ENCODE results near the gene CCDC158.

The CCDC158 gene

GRCh38 chr4:76270244-76271175 is 150.4 kb downstream of the CCDC158 start:
- Histone ChIP-seq H3K9me3 (ENCODE audit: control insufficient read depth, low read length) (no peaks in the 10 kb centered on the region), H3K27ac (no peak overlapping the region), H3K36me3 (ENCODE audit: control insufficient read depth, insufficient read depth, low read length) (no peaks in the 10 kb centered on the region), H3K4me1 (no peaks in the 10 kb centered on the region), H3K27me3 (ENCODE audit: control insufficient read depth, insufficient read depth, low read length) (no peaks in the 10 kb centered on the region), H3K79me2 (no peaks in the 10 kb centered on the region), H3K4me3 (ENCODE audit: low read depth, low read length) (no peak overlapping the region), H3K9ac (no peak overlapping the region), H2AFZ (no peak overlapping the region), H3K4me2 (ENCODE audit: low read length) (no peak overlapping the region)
- TF ChIP-seq, protein P1, sequence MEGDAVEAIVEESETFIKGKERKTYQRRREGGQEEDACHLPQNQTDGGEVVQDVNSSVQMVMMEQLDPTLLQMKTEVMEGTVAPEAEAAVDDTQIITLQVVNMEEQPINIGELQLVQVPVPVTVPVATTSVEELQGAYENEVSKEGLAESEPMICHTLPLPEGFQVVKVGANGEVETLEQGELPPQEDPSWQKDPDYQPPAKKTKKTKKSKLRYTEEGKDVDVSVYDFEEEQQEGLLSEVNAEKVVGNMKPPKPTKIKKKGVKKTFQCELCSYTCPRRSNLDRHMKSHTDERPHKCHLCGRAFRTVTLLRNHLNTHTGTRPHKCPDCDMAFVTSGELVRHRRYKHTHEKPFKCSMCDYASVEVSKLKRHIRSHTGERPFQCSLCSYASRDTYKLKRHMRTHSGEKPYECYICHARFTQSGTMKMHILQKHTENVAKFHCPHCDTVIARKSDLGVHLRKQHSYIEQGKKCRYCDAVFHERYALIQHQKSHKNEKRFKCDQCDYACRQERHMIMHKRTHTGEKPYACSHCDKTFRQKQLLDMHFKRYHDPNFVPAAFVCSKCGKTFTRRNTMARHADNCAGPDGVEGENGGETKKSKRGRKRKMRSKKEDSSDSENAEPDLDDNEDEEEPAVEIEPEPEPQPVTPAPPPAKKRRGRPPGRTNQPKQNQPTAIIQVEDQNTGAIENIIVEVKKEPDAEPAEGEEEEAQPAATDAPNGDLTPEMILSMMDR (IDR thresholded peaks at IDR 0.05): no peak

- Histone ChIP-seq H3K4me3 (ENCODE audit: low read depth, low read length) (no peak overlapping the region), H3K4me1 (no peaks in the 10 kb centered on the region), H3K27ac (no peak overlapping the region), H2AFZ (no peak overlapping the region), H3K9me3 (ENCODE audit: control insufficient read depth, low read length) (no peaks in the 10 kb centered on the region), H3K27me3 (ENCODE audit: control insufficient read depth, insufficient read depth, low read length) (no peaks in the 10 kb centered on the region), H3K36me3 (ENCODE audit: control insufficient read depth, insufficient read depth, low read length) (no peaks in the 10 kb centered on the region), H3K9ac (no peak overlapping the region), H3K4me2 (ENCODE audit: low read length) (no peak overlapping the region), H3K79me2 (no peaks in the 10 kb centered on the region)
- TF ChIP-seq, protein P1 (IDR thresholded peaks at IDR 0.05): no peak
Observed at GRCh38 chr4:76267811-76268210, 153.1 kb downstream of the CCDC158 start.

DNA sequence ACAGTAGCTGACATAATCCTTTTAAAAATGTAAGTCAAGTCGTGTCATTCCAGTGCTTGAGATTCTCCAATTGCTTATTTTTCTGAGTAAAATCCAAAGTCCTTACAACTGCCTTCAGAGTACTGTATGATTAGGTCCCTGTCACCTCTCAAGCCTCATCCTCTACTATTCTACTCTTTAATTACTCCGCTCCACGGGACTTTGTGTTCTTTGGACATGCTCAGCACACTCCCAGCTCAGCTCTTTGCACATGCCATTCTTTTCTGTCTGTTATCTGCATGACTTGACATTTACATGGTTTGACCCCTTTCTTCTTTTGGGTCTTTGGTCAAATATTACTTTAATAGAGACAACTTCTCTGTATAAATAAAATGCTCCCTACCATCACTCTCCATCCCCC is 154.3 kb downstream of the CCDC158 start:
- Histone ChIP-seq H3K79me2 (no peaks in the 10 kb centered on the region), H3K4me2 (ENCODE audit: low read length) (no peak overlapping the region)
- TF ChIP-seq, protein P1 (IDR thresholded peaks at IDR 0.05): no peak

DNA sequence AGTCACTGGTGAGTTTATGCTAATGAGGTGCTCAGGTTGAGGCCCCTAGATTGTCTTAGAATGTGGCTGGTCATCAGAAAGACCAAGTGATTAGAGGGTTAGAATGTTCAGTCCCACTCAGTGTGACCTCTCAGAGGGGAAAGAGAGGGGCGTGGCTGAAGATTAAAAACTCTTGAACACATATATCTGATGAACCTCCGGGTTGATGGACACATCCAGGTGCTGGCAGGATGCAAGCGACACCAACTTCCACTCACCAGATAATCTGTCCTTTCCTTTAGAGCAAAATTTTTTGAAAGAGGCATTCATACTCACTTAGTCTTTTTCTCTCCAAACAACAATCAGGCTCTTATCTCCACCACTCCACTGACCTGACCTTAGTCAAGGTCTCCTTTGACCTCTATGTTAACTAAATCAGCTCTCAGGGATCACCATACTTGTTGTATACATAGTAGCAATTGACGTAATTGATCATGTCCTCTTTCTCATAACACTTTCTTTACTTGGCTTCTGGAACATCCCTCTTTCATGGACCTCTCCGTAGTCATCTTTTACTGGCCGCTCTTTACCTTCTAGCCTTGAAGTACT is 155.2 kb downstream of the CCDC158 start:
- TF ChIP-seq, protein P1 (IDR thresholded peaks at IDR 0.05): no peak
- Histone ChIP-seq H2AFZ (no peak overlapping the region), H3K9ac (no peak overlapping the region), H3K79me2 (no peaks in the 10 kb centered on the region), H3K27ac (no peak overlapping the region), H3K4me3 (ENCODE audit: low read depth, low read length) (no peak overlapping the region), H3K27me3 (ENCODE audit: control insufficient read depth, insufficient read depth, low read length) (no peaks in the 10 kb centered on the region), H3K4me1 (no peaks in the 10 kb centered on the region), H3K9me3 (ENCODE audit: control insufficient read depth, low read length) (no peaks in the 10 kb centered on the region), H3K4me2 (ENCODE audit: low read length) (no peak overlapping the region), H3K36me3 (ENCODE audit: control insufficient read depth, insufficient read depth, low read length) (no peaks in the 10 kb centered on the region)

More for the DNA sequence above, 154.3 kb downstream of the CCDC158 start:
- no peak overlapping the region for H3K9ac ChIP-seq
- H3K27me3 ChIP-seq (ENCODE audit: control insufficient read depth, insufficient read depth, low read length): no peaks in the 10 kb centered on the region
- H3K4me3 ChIP-seq (ENCODE audit: low read depth, low read length): no peak overlapping the region
- no peaks in the 10 kb centered on the region for H3K4me1 ChIP-seq
- no peaks in the 10 kb centered on the region for H3K9me3 ChIP-seq (ENCODE audit: control insufficient read depth, low read length)
- no peak overlapping the region for H2AFZ ChIP-seq
- no peak overlapping the region for H3K27ac ChIP-seq
- H3K36me3 ChIP-seq (ENCODE audit: control insufficient read depth, insufficient read depth, low read length): no peaks in the 10 kb centered on the region

All from parathyroid adenoma (tissue), 2 donors.